CD4-positive, alpha-beta T cell treated with Interleukin-21 for 1 hour (primary cell): Measurements from ENCODE around the gene BHLHE23.

Experiments used
- DNase-seq: peaks from one replicate; pipeline ENCODE4 v3.0.0-alpha.2; 2020

The BHLHE23 gene

GRCh38 chr20:63024573-63025392 is 18.0 kb upstream of the BHLHE23 start:
- DNase-seq = no peak

DNA sequence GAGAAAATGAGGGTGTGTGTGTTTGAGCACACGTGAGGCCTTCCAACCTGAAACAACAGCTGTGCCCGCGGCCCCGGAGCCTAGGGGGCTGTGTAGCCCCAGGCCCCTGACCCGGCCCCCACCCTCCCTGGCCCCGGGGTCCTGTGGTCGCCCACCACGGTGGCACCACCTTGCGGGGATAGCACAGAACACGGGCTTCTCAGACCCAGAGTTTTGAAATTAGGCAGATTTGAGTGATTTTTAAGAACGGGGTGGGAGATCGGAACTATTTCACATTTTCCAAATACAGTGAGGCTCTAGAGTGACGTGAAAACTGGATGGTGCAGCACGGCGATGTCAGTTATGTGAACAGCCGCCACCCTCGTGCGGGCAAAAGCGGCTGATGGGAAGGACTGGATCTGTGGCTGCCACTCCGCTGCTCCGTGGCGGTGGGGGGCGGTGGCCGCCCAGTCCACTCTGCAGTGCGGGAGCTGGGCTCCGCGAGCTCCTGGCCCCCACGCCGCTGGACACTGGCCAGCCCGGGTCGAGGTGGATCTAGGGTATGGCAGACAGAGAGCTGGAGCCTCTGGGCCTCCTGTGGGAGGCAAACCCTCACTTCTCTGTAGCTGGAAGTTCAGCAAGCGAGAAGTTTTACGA is 17.3 kb upstream of the BHLHE23 start:
- no peak for DNase-seq

- no peak for DNase-seq
These were observed 16.5 kb upstream of the BHLHE23 start for GRCh38 chr20:63023071-63023935.

GRCh38 chr20:63022501-63022900 is 15.7 kb upstream of the BHLHE23 start:
- DNase-seq = no peak

- no peak for DNase-seq
These were observed 14.9 kb upstream of the BHLHE23 start for GRCh38 chr20:63021356-63022321.

DNA sequence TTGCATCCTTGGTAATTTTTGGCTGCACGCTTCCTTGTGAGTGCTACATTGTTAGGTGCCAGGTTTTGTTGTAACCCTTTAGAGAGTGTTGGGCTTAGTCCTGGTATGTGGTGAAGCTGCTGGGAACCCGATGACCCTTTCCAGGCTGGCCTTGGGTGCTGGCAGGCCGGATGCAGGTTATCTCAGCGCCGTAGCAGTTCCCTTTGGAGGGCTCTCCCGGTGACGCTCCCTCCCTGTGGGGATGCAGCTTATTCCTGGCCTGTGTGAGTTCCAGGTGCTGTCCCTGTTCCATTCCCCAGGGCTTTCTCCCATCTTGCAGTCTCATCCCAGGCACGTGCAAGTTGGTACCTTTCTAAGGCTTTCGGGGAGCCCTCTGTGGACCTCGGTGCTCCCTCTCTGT is 13.9 kb upstream of the BHLHE23 start:
- DNase-seq = no peak

DNA sequence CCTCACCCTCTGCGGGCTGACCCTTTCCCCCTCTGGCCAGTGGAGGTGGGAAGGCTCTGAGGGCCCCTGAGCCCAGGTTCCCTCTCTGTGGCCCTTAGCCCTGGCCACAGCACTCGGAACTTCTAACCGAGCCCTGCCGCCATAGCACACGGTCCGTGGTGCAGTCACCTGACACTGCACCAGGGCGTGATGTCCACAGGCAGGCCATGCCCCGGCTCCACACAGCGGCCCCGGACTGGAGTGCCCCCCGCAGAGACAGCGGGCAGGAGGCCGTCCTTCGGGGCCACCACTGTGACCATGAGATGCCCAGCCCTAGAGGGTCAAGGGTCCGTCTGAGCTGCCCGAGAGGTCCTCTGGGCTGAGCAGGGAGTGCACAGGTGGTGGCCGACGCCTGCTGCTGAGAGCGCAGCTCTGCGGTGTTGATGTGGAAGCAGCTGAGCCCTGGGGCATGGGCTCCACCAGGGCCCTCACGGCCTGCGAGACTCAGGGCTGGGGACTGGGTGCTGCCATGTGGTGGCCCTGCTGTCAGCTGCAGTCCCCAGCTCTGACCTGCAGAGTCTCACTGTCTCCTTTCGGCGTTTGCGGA is 11.2 kb upstream of the BHLHE23 start:
- no peak for DNase-seq

DNA sequence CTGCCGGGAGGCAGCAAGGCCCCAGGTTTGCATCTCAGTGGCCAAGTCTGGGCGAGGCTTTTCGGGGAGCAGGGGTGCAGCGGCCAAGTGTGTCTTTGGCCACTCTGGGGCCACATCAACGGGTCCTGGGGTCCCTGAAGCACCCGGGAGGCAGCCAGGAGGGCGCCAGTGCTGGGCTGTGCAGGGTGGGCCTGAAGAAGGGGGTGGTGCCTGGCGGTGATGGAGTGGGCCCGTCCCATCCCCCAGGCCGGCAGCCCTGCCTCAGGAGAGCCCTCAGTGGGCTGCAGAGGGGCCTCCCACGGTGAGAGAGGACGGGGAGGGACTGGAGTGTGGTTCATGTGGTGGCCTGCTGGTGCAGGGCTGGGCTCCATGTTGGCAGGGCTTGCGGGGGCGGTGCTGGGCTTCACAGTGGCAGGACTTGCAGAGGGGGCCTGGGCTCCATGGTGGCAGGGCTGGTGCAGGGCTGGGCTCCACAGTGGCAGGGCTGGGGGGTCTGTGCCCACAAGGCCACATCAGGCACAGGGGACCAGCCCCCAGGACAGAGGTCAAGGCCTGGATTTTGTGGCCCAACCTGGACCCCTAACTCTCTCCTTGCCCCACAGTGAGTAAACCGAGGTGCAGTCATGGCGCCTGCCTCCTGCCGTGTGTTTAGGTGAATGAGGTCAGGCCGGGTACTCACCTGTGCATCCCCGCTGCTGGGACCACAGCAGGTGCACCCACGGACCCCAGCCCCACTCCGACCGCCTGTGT is 10.5 kb upstream of the BHLHE23 start:
- DNase-seq = no peak

DNA sequence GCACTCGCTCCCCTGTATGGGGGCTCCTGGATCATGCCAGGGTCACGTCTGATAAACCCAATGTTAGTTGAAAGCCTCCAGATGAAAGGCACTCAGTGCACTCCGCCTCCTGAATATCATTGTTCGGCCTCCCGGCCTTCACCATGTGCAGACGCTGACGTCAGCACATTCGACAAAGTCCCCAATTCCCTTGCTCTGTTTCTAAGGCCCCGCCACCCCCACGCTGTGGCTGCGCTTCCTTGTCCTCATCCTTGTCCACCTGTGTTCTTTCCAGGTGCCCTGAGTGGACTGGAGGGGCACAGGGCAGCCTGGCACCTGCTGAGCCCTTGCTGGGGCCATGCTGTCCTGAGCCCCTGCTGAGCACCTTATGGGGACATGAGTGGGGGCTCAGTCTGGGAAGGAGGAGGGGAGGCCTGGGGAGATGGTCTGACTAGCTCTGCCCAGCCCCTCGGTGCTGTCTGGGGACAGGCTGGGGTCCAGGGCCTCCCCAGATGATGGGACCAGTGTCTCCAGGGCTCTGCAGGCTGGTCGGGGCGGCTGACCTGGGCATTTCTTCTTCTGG is 9.8 kb upstream of the BHLHE23 start:
- DNase-seq = no peak

DNA sequence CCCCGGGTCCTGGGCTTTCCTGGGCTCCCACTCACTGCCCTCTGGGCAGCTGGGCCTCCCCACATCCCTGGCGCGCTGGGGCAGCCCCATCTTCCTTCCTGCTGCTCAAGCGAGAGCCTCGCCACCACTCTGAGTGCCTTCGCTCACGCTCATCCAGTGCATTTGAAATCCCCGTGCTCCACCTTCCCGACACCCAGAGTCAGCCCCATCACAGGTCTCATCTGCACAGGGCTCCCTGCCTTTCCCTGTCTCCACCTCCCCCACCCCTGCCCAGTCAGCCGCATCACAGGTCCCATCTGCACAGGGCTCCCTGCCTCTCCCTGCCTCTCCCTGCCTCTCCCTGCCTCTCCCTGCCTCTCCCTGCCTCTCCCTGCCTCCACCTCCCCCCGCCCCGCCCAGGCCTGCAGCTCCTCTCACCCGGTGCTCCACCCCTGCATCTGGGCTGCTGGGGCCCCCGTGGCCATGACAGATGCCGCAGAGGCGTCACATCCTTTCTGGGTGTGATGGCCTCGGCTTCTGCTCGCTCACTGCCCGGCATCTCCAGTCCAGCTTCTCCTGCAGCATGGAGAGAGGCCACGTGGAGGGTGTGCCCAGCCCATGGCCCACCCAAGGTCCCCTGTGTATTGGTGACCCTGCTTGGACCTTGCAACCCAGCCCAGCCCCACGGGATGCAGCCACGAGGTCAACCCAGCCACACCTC is 9.0 kb upstream of the BHLHE23 start:
- no peak for DNase-seq

GRCh38 chr20:63015147-63015661 is 8.4 kb upstream of the BHLHE23 start:
- DNase-seq = no peak

DNA sequence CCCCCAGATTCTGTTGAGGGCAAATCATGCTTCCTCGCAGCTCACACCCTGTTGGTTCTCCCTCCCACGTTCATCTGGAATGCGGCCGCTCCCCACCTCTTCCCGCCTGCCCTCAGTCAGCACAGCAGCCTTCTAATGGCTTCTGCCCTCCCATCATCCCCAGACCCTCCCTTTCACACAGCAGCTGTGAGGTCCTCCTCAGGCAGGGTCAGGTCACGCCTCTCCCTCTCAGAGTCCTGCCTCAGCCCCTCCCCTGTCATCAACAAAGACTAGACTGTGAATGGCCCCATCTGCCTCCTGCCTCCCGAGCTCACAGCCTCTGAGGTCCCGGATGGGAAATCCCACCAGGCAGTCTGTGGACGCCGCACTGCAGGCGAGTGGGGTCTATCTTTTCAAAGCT is 7.9 kb upstream of the BHLHE23 start:
- DNase-seq = no peak

GRCh38 chr20:63014287-63014686 is 7.5 kb upstream of the BHLHE23 start:
- no peak for DNase-seq

DNA sequence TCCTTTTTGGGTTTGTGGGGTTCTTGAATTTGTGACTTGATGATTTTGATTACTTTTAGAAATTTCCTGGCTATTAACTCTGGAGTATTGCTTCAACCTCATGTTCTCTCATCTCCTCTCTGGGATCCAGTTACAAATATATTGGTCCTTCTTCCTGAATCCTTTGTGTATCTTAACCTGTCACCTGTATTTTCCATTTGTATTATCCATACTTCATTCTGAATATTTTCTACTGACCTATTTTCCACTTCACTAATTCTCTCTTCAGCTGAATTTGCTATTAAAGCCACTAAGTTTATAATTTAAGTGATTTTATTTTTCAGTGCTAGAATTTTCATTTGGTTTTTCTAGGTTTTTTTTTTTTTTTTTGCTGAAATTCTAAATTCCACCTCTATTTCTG is 6.4 kb upstream of the BHLHE23 start:
- DNase-seq = no peak

DNA sequence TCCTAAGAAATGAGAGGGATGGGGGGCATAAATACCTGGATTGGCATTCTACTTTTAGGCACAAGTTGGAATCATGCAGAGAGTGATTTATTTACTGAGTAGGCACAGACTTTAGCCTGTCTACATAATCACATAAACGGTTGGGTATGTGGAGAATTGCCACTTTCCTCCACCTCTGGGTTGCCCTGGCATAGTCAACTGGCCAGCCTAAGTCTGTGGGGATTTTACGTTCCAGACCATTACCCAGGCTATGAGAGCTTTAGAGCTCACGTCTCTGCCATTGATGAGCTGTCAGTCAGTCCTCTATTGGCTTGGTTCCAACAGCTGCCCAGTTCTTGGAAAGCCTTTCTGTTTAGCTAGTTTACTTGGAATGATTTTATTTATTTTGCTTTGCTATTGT is 5.0 kb upstream of the BHLHE23 start:
- DNase-seq = no peak

GRCh38 chr20:63009988-63010769 is 3.4 kb upstream of the BHLHE23 start:
- DNase-seq = peak; percentile 74

DNA sequence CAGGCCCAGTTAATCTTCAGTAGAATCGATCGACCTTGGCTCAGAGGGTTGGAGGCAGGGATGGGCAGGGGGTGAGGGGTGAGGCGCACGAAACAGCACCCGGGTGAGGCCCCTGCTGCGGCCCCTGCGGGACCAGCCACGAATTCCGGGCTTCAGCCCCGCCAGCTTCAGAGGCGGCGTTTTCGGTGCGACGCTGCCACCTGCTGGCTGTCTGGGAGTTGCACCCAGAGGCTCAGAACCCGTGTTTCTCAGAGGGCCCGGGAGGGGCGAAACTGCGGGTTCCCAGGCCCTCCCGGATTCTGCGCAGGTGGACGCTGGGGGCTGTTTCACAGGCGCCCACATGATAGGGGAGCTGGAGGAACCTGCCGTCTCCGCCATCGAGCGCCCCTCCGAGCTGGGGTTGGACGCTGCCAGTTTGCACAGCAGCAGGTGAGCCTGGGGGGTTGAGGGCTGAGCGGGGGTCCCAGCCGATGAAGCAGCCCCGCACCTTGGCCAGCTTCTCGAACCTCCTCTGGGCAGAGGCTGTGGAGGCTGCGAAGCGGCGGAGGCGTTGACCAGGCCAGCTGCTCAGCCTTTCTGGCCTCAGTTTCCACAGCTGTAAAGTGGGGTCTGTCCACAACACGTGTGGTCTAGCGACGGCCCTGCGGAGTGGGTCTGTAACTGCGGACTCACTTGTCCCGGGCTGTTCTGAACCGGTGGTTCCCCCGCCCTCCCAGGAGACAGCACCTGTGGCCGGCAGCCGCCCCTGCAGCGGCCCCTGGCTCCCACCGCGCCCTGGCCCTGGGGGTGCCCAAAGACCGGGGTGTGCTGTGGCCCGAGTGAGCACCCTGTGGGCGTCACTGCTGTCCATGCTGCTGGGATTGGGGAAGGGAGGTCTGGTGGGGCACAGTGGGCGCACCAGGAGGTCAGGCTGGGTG is 2.5 kb upstream of the BHLHE23 start:
- peak; percentile 85 for DNase-seq

GRCh38 chr20:63008541-63009044 is 1.8 kb upstream of the BHLHE23 start:
- no peak for DNase-seq
